Activated CD8-positive, alpha-beta T cell treated with anti-CD3 and anti-CD28 coated beads for 36 hours (primary cell): ENCODE results near the gene INPP5D. TPM values are rescaled to one million over a fixed set of nuclear protein-coding genes. Genes with fewer than 3 reads are reported as not detected.
"Not testable (repeated sequence)": the region's sequence is repeated elsewhere in the genome, so short reads cannot be mapped to it uniquely, and the experiment has no call there.

ENCODE experiments used
- ATAC-seq: fragments of 200-7000 bp; cut with Tn5 transposase; one replicate; pipeline ENCODE4 v1.10.0; 2021; ENCODE audit warnings: mild to moderate bottlenecking, moderate library complexity
- CTCF ChIA-PET: fragments of 350-600 bp; sonication (Branson Sonifier 250); formaldehyde crosslinking; loops from one replicate; lab custom pipeline; 2021; ENCODE audit warnings: antibody characterized with exemption; lab: Charles Lee
- POLR2A ChIA-PET: fragments of 350-600 bp; sonication (Branson Sonifier 250); formaldehyde crosslinking; loops from one replicate; lab custom pipeline; 2021; ENCODE audit warnings: antibody characterized with exemption; lab: Charles Lee
- DNase-seq: peaks from one replicate; pipeline ENCODE4 v3.0.0-alpha.2; 2020
- H3K27ac Mint-ChIP-seq: one replicate; pipeline ENCODE4 v1.8.0; 2021; ENCODE audit warnings: mild to moderate bottlenecking, mixed read lengths
- H3K27me3 Mint-ChIP-seq: one replicate; pipeline ENCODE4 v1.8.0; 2021; ENCODE audit warnings: mixed read lengths
- H3K36me3 Mint-ChIP-seq: one replicate; pipeline ENCODE4 v1.8.0; 2021; ENCODE audit warnings: low read depth, mixed read lengths
- H3K4me1 Mint-ChIP-seq: one replicate; pipeline ENCODE4 v1.8.0; 2021; ENCODE audit warnings: low read depth, mixed read lengths
- H3K4me3 Mint-ChIP-seq: one replicate; pipeline ENCODE4 v1.8.0; 2021; ENCODE audit warnings: mild to moderate bottlenecking, moderate library complexity, mixed read lengths
- H3K9me3 Mint-ChIP-seq: one replicate; pipeline ENCODE4 v1.8.0; 2021; ENCODE audit warnings: mixed read lengths
- intact Hi-C: fragments of 100-400 bp; cut with micrococcal nuclease; formaldehyde crosslinking; loops from one replicate; pipeline ENCODE4 v1.10.0; 2022
- total RNA-seq, 2 experiments: library from RNA; stranded (reverse); gene quantifications; one replicate each; pipeline ENCODE4 v1.2.3, GENCODE V29; 2021
- TF ChIP-seq, protein P1 (sequence below): fragments of 200-600 bp; IDR thresholded peaks from one replicate; pipeline ENCODE4 v1.8.0; 2022; ENCODE audit warnings: antibody characterized with exemption, mild to moderate bottlenecking

Gene INPP5D
- total RNA-seq, 2 experiments from 2014 or later, result 38.6 to 40.2 TPM

DNA sequence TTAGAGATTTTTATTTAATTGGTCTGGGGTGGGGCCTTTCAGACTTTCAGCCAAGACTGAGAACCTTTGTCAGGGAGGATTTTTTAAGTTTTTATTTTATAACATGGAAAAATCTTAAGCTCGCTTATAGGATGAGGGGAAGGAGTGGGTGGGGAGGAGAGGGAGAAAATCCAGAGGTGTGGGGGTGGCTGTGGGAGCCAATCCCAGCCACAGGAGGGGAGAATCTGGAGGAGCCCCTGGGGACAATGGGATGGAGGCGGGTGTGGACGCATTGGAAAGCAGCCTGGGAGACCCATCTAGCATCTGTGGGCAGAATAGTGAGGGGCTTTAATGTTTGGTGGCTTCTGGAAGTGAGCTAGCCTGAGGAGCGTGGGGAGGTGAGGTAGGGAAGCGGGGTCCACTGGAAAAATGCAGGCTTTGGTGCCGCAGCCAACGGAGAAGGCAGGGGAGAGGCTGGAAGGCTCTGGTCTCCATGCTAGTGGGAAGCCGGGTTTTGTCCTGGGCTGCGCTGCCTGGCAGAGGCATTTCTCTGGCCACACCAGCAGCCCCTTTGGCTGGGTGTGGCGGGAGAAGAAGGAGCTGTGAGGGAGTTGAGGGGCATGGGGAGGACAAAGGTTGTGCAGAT lies 11.5 kb upstream of the INPP5D start:
- Mint-ChIP-seq H3K4me1 (peaks cover under 1% of the 10 kb centered on the region), H3K36me3 (no peaks in the 10 kb centered on the region), H3K27ac (no peak overlapping the region), H3K27me3 (peaks cover 3% of the 10 kb centered on the region), H3K9me3 (no peaks in the 10 kb centered on the region), H3K4me3 (no peak overlapping the region)
- CTCF ChIA-PET, result interaction anchor here (0.9 to 2.8 kb wide), 2 partner anchors 11 to 20 kb away, joined by 3 to 11 read pairs; partner anchors contain the start of gene INPP5D
- TF ChIP-seq, protein P1, sequence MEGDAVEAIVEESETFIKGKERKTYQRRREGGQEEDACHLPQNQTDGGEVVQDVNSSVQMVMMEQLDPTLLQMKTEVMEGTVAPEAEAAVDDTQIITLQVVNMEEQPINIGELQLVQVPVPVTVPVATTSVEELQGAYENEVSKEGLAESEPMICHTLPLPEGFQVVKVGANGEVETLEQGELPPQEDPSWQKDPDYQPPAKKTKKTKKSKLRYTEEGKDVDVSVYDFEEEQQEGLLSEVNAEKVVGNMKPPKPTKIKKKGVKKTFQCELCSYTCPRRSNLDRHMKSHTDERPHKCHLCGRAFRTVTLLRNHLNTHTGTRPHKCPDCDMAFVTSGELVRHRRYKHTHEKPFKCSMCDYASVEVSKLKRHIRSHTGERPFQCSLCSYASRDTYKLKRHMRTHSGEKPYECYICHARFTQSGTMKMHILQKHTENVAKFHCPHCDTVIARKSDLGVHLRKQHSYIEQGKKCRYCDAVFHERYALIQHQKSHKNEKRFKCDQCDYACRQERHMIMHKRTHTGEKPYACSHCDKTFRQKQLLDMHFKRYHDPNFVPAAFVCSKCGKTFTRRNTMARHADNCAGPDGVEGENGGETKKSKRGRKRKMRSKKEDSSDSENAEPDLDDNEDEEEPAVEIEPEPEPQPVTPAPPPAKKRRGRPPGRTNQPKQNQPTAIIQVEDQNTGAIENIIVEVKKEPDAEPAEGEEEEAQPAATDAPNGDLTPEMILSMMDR, result no peak
- intact Hi-C loops, result no loop called here
- POLR2A ChIA-PET, result interaction anchor here (0.9 to 2.7 kb wide), 2 partner anchors 11 to 498 kb away, joined by 3 to 11 read pairs; partner anchors contain the start of gene INPP5D
- DNase-seq, result no peak
- ATAC-seq, result no peak

DNA sequence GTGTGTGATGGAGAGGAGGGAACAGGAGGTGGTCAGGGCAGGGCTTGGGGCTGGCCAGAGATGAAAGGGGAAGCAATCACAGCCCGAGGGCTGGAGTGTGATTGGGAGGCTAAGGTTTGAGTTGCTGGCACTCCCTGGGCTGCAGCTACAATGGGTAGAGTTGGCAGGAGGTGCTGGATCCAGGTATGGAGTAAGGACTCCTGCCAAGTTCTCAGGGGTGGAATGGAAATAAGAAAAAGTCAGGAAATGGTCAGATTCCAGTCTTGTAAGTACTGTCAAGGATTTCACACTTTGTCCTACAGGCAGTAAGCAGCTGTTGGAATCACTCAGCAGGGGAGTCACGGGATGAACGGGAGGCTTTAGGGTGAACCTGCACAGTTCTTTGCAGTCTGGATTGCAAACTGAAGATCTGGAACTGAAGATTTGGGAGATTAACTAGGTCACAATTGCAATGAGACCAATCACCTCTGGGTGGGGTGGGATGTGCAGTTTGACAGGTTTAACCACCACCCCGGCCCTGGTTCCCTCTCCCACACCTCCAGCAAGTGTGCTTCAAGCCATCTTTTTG lies 10.9 kb upstream of the INPP5D start:
- DNase-seq, result no peak
- Mint-ChIP-seq H3K36me3 (no peaks in the 10 kb centered on the region), H3K27me3 (peaks cover 3% of the 10 kb centered on the region), H3K27ac (no peak overlapping the region), H3K9me3 (no peaks in the 10 kb centered on the region), H3K4me1 (peaks cover 5% of the 10 kb centered on the region), H3K4me3 (no peak overlapping the region)
- intact Hi-C loops, result no loop called here
- ChIA-PET POLR2A (interaction anchor here (2.7 kb wide), 1 partner anchor 10 kb away, joined by 11 read pairs; the partner anchor contains the start of gene INPP5D), CTCF (interaction anchor here (2.8 kb wide), 1 partner anchor 10 kb away, joined by 11 read pairs; the partner anchor contains the start of gene INPP5D)
- TF ChIP-seq, protein P1, result no peak
- ATAC-seq, result no peak

DNA sequence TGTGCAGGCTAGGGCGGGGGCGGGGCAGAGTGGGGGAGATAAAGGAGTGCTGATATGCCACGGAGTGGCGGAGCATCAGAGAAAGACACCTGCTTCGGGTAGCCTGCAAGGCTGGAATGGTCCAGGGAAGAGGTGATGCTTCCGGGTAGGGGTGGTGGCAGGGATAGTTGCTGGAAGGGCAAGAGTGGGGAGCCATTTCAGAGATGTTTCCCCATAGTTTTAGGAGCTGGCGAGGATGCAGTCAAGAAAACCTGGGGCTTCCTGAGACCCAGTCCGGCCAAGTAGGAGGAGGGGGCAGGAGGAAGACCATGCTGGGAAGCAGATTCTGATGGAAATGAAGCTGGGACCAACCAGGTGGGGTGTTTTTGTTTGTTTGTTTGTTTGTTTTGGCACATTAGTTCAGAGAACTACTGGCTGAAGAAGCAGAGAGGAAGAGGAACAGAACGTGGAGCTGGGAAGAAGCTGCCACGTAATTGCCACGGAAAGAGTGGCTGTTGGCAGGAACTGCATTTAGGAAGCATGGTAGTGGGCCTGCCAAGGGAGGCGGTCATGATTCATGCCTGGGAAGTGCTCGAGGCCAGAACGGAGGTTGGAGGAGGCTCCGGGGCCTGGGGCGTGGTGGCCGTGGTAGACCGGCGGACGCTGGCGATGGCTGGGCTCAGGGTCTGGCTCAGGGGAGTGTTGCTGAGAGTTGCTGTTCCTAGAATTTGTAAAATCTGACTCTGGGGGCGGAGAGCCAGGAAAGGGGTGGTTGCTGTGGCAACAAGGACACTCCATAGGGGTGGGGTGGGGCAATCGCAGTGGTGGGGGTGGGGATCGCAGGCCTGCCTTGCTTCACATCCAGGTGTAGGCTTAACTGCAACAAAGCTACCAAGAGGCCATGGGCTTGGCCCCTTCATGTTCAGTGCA lies 8.6 kb upstream of the INPP5D start:
- no peak overlapping the region for H3K27ac Mint-ChIP-seq
- CTCF ChIA-PET, result interaction anchor here (0.9 to 4.8 kb wide), 3 partner anchors 9 to 31 kb away, joined by 4 to 38 read pairs (median 32); partner anchors contain the start of gene INPP5D
- peaks cover 5% of the 10 kb centered on the region for H3K4me1 Mint-ChIP-seq
- TF ChIP-seq, protein P1, result no peak
- POLR2A ChIA-PET, result interaction anchor here (1.5 kb wide), 1 partner anchor 10 kb away, joined by 6 read pairs; the partner anchor contains the start of gene INPP5D
- ATAC-seq, result no peak
- no peaks in the 10 kb centered on the region for H3K9me3 Mint-ChIP-seq
- H3K36me3 Mint-ChIP-seq, result no peaks in the 10 kb centered on the region
- peaks cover 3% of the 10 kb centered on the region for H3K27me3 Mint-ChIP-seq
- H3K4me3 Mint-ChIP-seq, result no peak overlapping the region
- DNase-seq, result no peak
- intact Hi-C loops, result loop anchor here (10.0 kb wide), 1 partner anchor 197 kb away; no protein-coding TSS in a partner anchor

DNA sequence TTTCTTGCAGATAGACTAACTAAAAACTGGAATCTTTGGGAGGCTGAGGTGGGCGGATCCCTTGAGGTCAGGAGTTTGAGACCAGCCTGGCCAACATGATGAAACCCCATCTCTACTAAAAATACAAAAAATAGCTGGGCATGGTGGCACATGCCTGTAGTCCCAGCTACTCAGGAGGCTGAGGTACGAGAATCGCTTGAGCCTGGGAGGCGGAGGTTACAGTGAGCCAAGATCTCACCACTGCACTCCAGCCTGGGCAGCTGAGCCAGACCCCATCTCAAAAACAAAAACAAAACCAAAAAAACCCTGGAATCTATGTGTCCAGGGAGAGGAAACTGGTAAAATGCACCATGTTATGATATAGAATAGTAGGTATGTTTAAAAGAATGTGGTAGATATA lies 7.6 kb upstream of the INPP5D start:
- not testable (repeated sequence) for H3K4me1 Mint-ChIP-seq, H3K27ac Mint-ChIP-seq, H3K36me3 Mint-ChIP-seq, DNase-seq, H3K27me3 Mint-ChIP-seq, H3K4me3 Mint-ChIP-seq, ATAC-seq, H3K9me3 Mint-ChIP-seq
- ChIA-PET POLR2A (interaction anchor here (1.6 kb wide), 1 partner anchor 23 kb away, joined by 6 read pairs; no protein-coding TSS in a partner anchor), CTCF (interaction anchor here (1.2 to 4.8 kb wide), 12 partner anchors 12 to 293 kb away, joined by 3 to 38 read pairs (median 10); partner anchors contain the start of genes ATG16L1 and NEU2)
- intact Hi-C loops, result loop anchor here (10.0 kb wide), 1 partner anchor 198 kb away; no protein-coding TSS in a partner anchor
